HG02884 (cell line): ENCODE measurements around the gene ST8SIA3.
"Not testable (repeated sequence)": the region's sequence is repeated elsewhere in the genome, so short reads cannot be mapped to it uniquely, and the experiment has no call there.

ENCODE experiments used
- ATAC-seq: cut with Tn5 transposase; IDR thresholded peaks from one replicate; pipeline ENCODE4 v1.9.1; 2021; ENCODE audit warnings: mild to moderate bottlenecking, moderate library complexity; ENCODE audit not compliant: unreplicated experiment

The ST8SIA3 gene

DNA sequence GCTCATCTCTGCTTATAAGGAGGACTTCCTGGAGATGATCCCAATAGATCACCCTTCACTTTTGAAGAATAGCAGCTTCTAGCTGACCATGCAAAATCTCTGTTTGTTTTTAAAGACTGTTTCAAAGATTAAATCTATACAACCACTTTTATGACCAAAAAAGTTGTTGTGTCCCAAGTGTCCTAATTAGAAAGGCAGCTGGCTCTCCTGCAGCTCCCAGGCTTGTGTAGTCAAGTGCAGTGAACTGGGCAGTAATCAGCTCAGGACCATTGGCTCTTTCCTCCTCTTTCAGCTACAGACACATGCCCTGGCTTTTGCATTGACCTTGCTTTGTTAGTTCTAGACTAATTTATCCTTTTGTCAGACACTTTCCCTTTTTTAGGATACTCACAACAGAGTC, 10.4 kb downstream of the ST8SIA3 start:
- no peak for ATAC-seq

DNA sequence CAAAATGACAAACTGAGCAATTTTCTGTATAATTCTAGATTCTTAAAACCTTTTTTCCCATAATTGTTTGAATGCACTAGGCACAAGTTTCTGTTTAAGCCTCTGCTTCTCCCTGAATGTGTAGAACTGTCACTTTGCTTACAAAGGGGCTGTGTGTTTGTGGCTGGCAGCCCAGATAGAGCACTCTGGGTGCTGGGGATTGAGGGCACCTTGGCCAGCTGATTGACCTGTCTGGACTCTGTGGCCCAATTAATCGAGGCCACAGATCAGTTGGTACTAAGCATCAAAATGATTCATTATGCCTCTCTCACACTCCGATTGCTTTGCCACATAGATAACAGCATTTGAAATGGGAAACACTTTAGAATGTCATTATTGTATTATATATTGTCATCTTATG, 12.1 kb downstream of the ST8SIA3 start:
- ATAC-seq = no peak

DNA sequence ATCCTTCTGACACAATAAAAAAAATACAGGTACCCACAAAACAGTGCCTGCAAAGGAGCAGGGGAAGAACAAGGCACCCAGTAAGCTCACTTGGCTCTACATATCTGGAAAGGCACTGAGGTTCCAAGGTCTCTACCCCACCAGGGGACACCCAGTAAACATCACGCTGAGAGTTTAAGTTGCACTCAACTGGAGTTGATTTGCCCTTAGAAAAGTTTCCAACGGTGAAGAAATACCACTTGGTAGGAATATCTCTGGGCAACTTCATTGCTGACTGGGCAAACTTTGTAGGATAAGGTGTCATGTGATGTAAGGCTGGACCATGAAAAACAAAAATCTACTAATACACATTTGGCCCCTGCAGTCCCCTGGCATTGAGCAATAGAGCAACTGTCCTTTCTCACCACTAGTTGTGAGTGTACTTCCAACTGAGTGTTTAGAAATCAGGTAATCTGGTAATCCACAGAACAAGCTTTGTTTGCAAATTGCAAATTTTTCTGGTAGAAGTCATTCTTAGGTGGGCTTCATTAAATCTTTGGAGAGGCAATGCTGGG, 14.2 kb downstream of the ST8SIA3 start:
- ATAC-seq = no peak

DNA sequence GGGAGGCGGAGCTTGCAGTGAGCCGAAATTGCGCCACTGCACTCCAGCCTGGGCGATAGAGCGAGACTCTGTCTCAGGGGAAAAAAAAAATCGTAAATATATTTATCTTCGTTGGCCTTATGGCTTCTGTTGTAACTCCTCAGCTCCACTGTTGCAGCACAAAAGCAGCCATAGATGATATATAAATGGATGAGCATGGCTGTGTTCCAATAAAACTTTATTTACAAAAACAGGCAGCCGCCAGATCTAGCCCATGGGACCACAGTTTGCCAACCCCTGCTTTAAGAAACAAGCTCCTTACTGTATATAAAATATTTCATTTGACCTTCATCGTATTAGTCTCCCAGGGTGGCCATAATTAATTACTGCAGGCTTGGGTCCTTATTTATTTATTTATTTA, 20.1 kb downstream of the ST8SIA3 start:
- ATAC-seq = no peak

DNA sequence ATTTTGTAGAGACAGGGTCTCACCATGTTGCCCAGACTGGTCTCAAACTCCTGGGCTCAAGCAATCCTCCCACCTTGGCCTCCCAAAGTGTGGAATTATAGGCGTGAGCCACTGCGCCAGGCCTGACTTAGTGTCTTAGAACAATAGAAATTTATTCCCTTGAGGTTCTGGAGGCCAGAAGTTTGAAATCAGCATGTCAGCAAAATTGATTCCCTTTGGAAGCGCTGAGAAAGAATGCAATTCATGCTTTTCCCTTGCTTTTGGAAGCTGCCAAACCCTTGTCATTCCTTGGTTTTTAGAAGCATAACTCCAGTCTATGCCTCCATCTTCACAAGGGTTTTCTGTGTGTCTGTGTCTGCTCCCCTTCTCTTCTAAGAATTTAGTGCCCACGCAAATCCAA, 20.7 kb downstream of the ST8SIA3 start:
- no peak for ATAC-seq

DNA sequence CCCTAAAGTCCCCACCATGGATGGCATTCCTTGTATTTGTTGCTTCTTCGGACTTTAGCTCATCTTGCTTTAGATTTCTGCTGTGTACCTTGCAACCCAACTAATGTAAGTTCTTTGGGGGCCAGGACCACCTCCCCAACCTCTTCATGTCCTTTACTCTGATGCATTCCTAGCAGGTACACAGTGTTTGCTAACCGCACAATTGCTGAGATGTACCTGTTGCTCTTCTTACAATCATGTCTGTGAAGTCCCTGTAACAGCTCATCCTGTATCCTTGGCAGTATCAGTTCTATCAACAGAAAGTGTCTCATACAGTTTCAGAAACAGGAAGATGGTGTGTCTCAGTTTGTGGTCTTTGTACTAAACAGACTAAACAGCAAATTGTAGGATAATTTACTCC, 24.1 kb downstream of the ST8SIA3 start:
- ATAC-seq = no peak

DNA sequence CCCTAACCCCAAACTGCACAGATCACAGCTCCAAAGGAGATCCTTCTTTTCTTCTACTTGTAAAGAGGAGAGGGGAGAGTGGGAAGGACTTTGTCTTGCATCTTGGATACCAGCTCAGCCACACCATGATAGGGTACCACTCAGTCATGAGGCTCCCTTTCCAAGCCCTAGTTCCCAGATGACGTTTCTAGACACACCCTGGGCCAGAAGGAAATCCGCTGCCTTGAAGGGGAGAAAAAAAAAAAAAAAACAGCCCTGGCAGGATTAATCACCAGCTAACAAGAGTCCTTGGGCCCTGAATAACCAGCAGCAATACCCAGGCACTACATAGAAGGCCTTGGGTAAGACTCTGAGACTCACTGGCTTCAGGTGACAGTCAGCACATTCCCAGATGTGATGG, 36.9 kb downstream of the ST8SIA3 start:
- no peak for ATAC-seq

DNA sequence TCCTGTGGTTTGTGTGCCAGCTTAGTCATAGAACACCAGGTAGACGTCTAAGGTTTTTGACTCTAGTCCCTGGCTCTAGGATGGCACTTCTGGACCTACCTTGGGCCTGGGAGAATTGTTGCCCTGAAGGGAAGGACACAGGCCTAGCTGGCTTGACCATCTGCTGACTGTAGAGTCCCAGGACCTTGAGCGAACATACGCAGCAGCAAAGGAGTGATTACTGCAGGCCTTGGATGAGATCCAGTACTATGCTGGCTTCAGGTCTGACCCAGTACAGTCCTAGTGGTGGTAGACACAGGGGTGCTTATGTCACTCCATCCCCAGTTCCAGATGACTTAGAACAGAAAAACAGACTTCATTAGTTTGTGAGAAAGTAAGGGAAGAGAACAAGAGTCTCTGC, 37.7 kb downstream of the ST8SIA3 start:
- ATAC-seq = no peak

DNA sequence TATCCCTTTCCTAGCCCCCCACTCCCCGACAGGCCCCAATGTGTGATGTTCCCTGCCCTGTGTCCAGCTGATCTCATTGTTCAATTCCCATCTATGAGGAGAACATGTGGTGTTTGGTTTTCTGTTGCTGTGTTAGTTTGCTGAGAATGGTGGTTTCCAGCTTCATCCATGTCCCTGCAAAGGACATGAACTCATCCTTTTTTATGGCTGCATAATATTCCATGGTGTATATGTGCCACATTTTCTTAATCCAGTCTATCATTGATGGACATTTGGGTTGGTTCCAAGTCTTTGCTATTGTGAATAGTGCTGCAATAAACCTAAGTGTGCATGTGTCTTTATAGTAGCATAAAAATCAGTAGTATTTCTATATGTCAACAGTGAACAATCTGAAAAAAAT, 42.4 kb downstream of the ST8SIA3 start:
- ATAC-seq = not testable (repeated sequence)

DNA sequence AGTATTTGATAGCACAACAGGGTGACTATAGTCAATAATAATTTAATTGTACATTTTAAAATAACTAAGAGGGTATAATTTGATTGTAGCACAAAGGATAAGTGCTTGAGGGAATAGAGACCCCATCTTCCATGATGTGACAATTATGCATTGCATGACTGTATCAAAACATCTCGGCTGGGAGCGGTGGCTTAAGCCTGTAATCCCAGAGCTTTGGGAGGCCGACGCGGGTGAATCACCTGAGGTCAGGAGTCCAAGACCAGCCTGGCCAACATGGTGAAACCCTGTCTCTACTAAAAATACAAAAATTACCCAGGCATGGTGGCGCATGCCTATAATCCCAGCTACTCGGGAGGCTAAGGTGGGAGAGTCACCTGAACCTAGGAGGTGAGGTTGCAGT, 44.5 kb downstream of the ST8SIA3 start:
- ATAC-seq = not testable (repeated sequence)

DNA sequence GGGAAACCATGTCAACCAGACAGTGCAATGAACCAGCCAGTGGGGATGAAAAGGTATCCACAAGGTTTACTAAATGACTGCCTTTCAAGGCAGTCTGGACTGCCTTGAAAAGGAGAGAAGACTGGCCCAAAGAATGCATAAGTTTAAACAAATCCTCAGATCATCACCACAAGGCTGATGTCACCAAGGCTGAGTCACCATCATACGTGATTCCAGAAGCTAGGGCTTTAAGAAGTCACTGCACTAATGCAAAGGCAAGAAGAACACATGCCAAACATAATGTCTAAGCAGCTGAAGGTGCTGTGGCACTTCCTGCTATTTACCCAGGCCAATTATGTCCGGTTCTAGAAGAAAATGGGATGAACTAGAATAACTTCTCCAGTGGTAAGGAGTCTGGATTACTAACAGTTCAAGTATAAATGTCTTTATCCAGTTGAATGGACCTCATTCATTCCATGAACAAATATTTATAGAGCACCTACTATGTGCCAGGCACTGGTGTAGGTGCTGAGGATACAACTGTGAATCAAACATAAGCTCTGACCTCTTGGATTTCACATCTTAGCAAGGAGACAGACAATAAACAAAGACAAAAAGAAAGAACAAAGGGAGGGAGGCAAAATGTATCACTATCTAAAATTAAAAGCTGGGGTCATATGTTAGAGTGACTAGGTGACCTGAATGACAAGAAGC, 45.2 kb downstream of the ST8SIA3 start:
- ATAC-seq = no peak

DNA sequence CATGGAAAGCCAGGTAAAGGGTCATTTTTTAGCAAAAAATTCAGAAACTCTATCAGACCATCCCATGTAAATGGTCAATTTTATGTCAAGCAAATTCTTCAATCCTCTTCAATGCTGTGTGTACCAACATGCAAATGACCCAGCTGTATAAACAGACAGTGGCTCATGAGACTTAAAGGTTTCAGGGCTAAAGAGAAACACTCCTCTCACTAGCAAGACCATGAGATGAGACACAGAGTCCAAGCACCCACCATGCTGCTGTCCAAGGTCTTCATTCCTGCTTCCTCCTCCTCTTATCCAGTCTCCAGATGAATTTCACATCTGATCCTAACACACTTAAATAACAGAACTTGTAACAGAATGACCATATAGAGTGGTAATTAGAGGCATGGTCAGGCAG, 52.0 kb downstream of the ST8SIA3 start:
- no peak for ATAC-seq

DNA sequence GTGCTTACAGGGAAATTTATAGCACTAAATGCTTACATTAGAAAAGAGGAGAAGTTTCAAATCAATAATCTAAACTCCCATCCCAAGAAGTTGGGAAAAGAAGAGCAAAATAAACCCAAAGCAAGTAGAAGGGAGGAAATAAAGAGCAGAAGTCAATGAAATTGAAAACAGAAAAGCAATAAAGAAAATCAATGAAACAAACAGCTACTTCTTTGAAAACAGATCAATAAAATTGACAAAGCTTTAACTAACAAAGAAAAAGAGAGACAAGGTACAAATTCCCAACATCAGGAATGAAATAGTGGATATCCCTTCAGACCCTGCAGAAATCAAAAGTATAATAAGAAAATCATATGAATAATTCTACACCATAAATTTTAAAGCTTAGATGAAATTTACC, 57.3 kb downstream of the ST8SIA3 start:
- ATAC-seq = no peak

DNA sequence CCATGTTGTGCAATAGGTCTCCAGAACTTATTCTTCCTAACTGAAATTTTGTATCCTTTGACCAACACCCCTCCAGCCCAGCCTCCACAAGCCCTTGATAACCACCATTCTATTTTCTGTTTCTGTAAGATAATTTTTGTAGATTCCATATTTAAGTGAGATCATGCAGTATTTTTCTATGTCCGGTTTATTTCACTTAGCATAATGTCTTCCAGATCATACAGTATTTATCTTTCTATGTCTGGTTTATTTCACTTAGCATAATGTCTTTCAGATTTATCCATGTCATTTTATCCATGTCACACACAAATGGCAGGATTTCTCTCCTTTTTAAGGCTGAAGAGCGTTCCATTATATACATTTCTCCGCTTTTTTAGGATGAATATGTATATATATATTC, 58.4 kb downstream of the ST8SIA3 start:
- ATAC-seq = no peak

DNA sequence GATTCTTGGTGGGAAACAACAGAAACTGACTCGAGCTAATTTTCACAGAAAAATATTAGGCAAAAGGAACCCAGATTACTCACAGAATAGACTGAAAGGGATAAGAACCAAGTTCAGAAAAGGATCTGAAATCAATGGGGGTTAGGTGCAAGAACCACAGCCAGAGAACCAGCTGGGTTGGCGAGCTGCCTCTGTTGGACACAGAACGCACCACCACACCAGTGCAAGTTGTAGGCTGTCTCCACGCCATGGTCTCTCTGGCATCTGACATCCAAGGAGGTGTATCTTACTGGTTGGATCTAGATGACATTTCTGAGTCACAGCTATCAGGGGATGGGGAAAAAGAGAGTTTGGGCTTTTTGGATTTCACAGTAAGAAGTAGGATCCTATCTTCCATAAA, 64.2 kb downstream of the ST8SIA3 start:
- ATAC-seq = no peak
